GM21528 (cell line): ENCODE data around the gene PSMC3IP.

Experiments
- ATAC-seq: cut with Tn5 transposase; IDR thresholded peaks from one replicate; pipeline ENCODE4 v1.9.1; 2021; ENCODE audit warnings: mild to moderate bottlenecking, moderate library complexity; ENCODE audit not compliant: unreplicated experiment, low FRiP score

PSMC3IP gene

GRCh38 chr17:42586514-42587230, 9.1 kb upstream of the PSMC3IP start:
- ATAC-seq, result no peak

- ATAC-seq, result no peak
Measured at GRCh38 chr17:42585353-42585752, 7.8 kb upstream of the PSMC3IP start.

DNA sequence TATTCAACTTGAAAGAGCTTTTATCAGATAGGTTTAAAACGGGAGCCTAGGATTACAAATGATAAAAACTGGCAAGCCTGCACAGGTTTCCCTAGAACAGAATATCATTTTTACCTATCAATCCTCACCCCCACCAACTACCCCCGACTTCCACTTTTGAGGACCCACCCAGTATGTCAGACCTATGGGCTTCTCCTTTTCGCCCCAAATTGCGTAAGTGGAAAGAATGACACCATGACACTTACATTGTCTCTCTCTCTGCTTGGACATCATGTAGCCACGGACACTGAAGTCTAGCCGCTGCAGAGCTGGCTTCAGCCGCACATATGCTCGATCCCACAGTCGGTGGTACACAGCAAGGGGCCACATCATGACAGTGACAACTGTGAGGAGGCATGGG, 7.4 kb upstream of the PSMC3IP start:
- no peak for ATAC-seq

DNA sequence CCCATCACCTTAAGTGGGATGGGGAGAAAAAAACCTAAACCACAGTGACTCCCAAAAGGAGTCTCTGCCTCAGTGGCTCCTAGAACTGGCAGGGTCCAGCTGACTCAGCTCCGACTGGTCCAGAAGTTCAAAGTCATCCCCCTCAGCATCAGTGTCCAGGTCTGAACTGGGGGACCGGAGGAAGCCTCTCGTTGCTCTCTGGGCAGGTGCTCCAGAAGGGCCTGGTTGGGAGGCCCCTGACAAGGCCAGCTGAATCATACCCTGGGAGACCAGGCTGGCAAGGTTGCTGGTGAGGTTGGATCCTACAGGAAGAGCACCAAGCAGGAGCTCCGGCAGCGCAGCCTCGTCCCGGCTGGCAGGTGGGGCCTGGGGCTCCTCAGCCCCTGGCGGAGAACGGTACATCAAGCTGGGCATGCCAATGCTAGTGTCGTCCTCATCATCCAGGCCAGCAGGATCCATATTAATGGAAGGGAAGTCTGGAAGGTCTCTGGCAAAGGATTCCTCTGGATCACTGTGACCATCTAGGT, 4.3 kb upstream of the PSMC3IP start:
- no peak for ATAC-seq

DNA sequence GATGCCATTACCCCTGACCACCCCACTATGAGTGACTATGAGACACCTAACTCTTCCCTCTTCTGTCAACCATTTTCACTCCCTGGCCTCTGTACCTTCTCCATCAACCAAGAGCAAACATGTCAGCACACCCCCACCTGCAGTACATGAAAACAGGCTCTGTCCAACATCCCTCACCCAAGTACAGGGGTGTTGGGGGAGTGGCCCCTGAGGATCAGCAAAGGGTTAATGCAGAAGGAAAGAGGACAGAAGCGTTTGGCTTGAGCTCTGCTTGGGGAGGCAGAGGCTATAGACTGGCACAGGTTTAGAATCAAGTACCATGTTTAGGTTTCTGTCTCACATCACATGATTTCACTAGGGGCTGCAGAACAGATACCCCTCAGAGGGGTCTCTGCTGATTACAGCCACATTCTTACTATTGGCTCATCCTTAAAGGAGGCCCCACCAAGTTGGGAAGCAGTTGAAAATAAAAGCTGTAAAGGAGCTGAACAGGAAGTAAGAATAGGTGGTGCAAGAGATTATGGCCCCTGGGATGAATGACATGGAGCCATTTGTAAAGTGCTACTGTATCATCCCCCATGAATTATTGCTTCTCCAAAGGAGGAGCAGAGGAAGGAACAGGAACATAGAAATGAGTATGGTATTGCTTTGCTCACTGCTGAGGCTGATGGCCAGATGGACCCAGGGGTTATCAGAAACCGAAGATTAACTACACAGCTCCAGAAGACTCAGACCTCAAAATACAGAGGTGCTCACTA, 2.4 kb upstream of the PSMC3IP start:
- ATAC-seq, result no peak

- peak; percentile 61 for ATAC-seq
Measured at GRCh38 chr17:42578282-42578869, 847 bp upstream of the PSMC3IP start.

DNA sequence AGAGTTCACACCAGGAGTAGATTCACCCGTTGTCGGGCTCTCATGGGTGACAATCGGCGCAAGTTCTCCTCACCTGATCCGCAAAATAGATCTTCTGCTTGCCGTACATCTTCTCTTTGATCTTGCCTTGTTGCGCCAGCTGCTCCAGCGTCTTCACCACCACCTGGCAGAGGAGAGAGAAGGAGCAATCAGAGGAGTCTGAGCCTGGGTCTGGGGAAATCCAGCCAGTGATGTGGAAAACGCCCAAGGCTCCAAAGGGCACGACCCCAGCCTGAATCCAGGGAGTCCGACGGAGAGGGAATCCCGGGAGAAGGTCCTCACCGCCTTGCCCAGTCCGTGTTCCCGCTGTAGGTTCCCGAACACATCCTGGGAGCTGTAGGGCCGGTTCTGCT, 393 bp downstream of the PSMC3IP start:
- peak; percentile 2 for ATAC-seq

GRCh38 chr17:42574463-42574862, 3.1 kb downstream of the PSMC3IP start:
- ATAC-seq, result no peak

DNA sequence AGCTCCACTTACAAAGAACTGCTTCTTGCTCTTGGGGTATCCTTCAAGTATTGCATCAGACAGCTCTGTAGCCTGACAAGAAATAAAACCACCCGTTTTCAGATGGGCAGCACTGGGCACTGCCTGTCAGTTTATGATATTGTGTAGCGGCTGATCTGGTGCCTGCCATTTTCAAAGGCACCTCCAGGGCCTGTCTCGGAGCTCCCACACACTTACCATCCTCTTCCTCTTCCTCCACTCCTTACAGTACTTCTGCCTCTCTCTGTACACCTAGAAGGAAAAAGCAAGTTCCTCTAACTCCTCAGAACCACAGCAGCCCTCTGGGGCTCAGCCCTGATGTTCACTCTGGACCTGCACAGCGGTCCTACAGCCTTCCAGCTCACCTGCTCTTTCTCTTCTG, 4.4 kb downstream of the PSMC3IP start:
- no peak for ATAC-seq

- ATAC-seq, result no peak
Measured at GRCh38 chr17:42571435-42572225, 5.9 kb downstream of the PSMC3IP start.

DNA sequence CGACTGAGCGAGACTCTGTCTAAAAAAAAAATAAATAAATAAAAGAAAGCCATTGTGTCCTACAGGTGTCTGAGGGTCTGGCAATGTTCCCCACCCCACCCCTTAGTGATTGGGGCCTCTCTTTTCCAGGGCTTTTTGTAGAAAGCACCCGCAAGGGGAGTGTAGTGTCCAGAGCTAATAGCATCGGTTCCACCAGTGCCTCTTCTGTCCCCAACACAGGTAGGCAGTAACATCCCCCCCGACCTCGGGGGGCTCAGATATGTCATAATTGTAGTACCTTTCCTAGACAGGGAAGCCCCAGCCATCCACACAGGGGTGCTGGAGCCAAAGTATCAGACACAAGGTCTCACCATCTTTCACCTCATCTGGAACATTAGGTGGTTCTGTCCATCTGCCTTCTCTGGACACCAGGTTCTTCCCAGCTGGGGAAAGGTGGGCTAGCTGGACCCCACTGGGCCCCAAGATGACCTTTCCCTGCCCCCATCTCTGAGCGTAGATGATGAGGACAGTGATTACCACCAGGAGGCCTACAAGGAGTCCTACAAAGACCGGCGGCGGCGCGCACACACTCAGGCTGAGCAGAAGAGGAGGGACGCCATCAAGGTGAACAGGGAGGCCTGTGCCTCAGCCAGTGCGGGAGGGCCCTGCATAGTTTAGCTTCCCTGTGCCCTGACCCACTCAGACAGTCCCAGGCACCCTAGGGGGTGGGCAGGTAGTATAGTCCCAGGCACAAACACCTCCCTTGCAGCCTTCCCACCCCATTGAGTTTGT, 9.0 kb downstream of the PSMC3IP start:
- ATAC-seq, result no peak

- ATAC-seq, result peak; percentile 58
Measured at GRCh38 chr17:42566883-42567573, 10.5 kb downstream of the PSMC3IP start, which contains the start of gene MLX. Gene MLX, plus strand, starts transcription at chr17:42567100. Its CDS starts 25 bp downstream, at chr17:42567125.

GRCh38 chr17:42566215-42566882, 11.2 kb downstream of the PSMC3IP start:
- ATAC-seq, result no peak

DNA sequence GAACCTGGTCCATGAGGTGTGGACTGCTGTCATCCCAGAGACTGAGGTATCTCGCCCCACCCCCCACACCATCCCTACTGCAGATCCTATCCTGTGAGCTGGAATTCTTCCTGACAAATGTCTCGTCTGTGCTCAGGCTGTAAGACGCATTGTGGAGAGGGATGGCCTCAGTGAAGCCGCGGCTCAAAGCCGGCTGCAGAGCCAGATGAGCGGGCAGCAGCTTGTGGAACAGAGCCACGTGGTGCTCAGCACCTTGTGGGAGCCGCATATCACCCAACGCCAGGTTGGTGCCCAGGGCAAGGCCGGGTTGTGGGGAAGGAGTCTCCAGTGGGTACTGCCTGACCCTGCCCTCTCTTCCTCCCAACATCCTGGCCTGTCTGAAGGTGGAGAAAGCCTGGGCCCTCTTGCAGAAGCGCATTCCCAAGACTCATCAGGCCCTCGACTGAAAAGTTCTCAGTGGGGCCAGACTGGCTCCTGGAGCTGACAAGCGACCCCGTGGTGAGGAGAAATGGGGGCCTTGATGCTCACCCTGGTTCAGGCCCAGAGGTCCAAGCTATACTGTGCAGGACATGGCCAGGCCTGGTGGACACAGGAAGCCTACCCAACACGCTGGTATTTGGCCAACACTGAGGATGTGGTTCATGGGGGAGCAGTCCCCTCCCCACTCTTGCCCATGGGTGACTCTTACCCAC, 11.9 kb downstream of the PSMC3IP start:
- no peak for ATAC-seq

GRCh38 chr17:42564815-42565522, 12.6 kb downstream of the PSMC3IP start:
- no peak for ATAC-seq

- no peak for ATAC-seq
Measured at GRCh38 chr17:42563950-42564349, 13.6 kb downstream of the PSMC3IP start.

GRCh38 chr17:42563543-42563942, 14.0 kb downstream of the PSMC3IP start:
- no peak for ATAC-seq

GRCh38 chr17:42563143-42563509, 14.4 kb downstream of the PSMC3IP start:
- no peak for ATAC-seq
